ENCODE data around the gene AKAP9. TPM values are rescaled to one million over a fixed set of nuclear protein-coding genes. Genes with fewer than 3 reads are reported as not detected.
"Not testable (repeated sequence)": the region's sequence is repeated elsewhere in the genome, so short reads cannot be mapped to it uniquely, and the experiment has no call there.

Gene AKAP9
- total and polyA plus RNA-seq, 4 donors, result 76.0 to 124 (median 92.5) TPM

GRCh38 chr7:92061154-92061553 is 120.5 kb downstream of the AKAP9 start:
- no peak for DNase-seq (ENCODE audit: low read depth in 4 of 6, low spot score in 6 of 6)
- H3K27me3 ChIP-seq (ENCODE audit: control insufficient read depth, insufficient read depth, low read length), result no peaks in the 10 kb centered on the region
- H3K27ac ChIP-seq (ENCODE audit: low read depth, low read length), result no peak overlapping the region
- no peaks in the 10 kb centered on the region for H3K9me3 ChIP-seq (ENCODE audit: control insufficient read depth, insufficient read depth, low read length)
- WGBS (ENCODE audit: insufficient coverage), result 96% methylated on average over 4 of the region's 5 CpGs
- H3K36me3 ChIP-seq (ENCODE audit: control insufficient read depth, insufficient read depth, low read length), result no peaks in the 10 kb centered on the region
- no peaks in the 10 kb centered on the region for H3K4me1 ChIP-seq (ENCODE audit: control insufficient read depth, insufficient read depth, low read length)
- no peak overlapping the region for H3K4me3 ChIP-seq (ENCODE audit: low read depth, low read length)

- no peak overlapping the region for H3K4me3 ChIP-seq (ENCODE audit: low read depth, low read length)
- no peak overlapping the region for H3K27ac ChIP-seq (ENCODE audit: low read depth, low read length)
- no peak for DNase-seq (ENCODE audit: low read depth in 4 of 6, low spot score in 6 of 6)
- no peaks in the 10 kb centered on the region for H3K27me3 ChIP-seq (ENCODE audit: control insufficient read depth, insufficient read depth, low read length)
- H3K9me3 ChIP-seq (ENCODE audit: control insufficient read depth, insufficient read depth, low read length), result no peaks in the 10 kb centered on the region
- WGBS (ENCODE audit: insufficient coverage), result no CpG with 5 or more reads among the region's 2 CpGs
- no peaks in the 10 kb centered on the region for H3K4me1 ChIP-seq (ENCODE audit: control insufficient read depth, insufficient read depth, low read length)
- no peaks in the 10 kb centered on the region for H3K36me3 ChIP-seq (ENCODE audit: control insufficient read depth, insufficient read depth, low read length)
These were observed 123.9 kb downstream of the AKAP9 start for GRCh38 chr7:92064438-92065029.

DNA sequence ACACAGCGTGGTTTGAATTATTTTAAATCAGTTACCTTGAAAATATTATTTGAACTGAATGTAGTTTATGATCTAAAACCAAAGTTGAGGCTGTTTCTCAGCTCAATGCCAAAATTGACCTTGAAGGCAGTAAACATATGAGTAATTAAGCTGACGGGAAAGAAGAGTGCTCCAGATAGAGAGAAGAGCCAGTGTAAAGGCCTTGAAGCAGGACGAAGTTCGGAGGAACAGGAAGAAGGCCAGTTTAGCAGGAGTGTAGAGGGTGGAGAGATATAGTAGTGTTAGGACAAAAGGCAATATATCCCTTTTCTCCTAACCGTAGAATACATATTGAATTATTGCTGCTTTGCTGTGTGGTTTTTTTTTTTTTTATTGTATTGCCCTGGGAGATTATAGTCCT is 130.4 kb downstream of the AKAP9 start:
- H3K9me3 ChIP-seq (ENCODE audit: control insufficient read depth, insufficient read depth, low read length), result no peaks in the 10 kb centered on the region
- no peak for DNase-seq (ENCODE audit: low read depth in 4 of 6, low spot score in 6 of 6)
- no peaks in the 10 kb centered on the region for H3K36me3 ChIP-seq (ENCODE audit: control insufficient read depth, insufficient read depth, low read length)
- whole genome bisulfite sequencing (ENCODE audit: insufficient coverage), result 93% methylated on average over 3 of the region's 5 CpGs
- no peak overlapping the region for H3K4me3 ChIP-seq (ENCODE audit: low read depth, low read length)
- H3K27me3 ChIP-seq (ENCODE audit: control insufficient read depth, insufficient read depth, low read length), result no peaks in the 10 kb centered on the region
- H3K27ac ChIP-seq (ENCODE audit: low read depth, low read length), result no peak overlapping the region
- no peaks in the 10 kb centered on the region for H3K4me1 ChIP-seq (ENCODE audit: control insufficient read depth, insufficient read depth, low read length)

- H3K27ac ChIP-seq (ENCODE audit: low read depth, low read length), result no peak overlapping the region
- H3K36me3 ChIP-seq (ENCODE audit: control insufficient read depth, insufficient read depth, low read length), result no peaks in the 10 kb centered on the region
- no peak overlapping the region for H3K4me3 ChIP-seq (ENCODE audit: low read depth, low read length)
- no CpG with 5 or more reads among the region's 1 CpG for WGBS (ENCODE audit: insufficient coverage)
- no peak for DNase-seq (ENCODE audit: low read depth in 4 of 6, low spot score in 6 of 6)
- no peaks in the 10 kb centered on the region for H3K9me3 ChIP-seq (ENCODE audit: control insufficient read depth, insufficient read depth, low read length)
- H3K27me3 ChIP-seq (ENCODE audit: control insufficient read depth, insufficient read depth, low read length), result no peaks in the 10 kb centered on the region
- H3K4me1 ChIP-seq (ENCODE audit: control insufficient read depth, insufficient read depth, low read length), result no peaks in the 10 kb centered on the region
These were observed 131.5 kb downstream of the AKAP9 start for GRCh38 chr7:92072121-92072520.

- WGBS (ENCODE audit: insufficient coverage), result no CpG with 5 or more reads among the region's 3 CpGs
- no peak for DNase-seq (ENCODE audit: low read depth in 4 of 6, low spot score in 6 of 6)
- Histone ChIP-seq H3K4me3 (ENCODE audit: low read depth, low read length) (no peak overlapping the region), H3K9me3 (ENCODE audit: control insufficient read depth, insufficient read depth, low read length) (no peaks in the 10 kb centered on the region), H3K27ac (ENCODE audit: low read depth, low read length) (no peak overlapping the region), H3K36me3 (ENCODE audit: control insufficient read depth, insufficient read depth, low read length) (no peaks in the 10 kb centered on the region), H3K4me1 (ENCODE audit: control insufficient read depth, insufficient read depth, low read length) (no peaks in the 10 kb centered on the region), H3K27me3 (ENCODE audit: control insufficient read depth, insufficient read depth, low read length) (no peaks in the 10 kb centered on the region)
These were observed 132.0 kb downstream of the AKAP9 start for GRCh38 chr7:92072708-92073107.

DNA sequence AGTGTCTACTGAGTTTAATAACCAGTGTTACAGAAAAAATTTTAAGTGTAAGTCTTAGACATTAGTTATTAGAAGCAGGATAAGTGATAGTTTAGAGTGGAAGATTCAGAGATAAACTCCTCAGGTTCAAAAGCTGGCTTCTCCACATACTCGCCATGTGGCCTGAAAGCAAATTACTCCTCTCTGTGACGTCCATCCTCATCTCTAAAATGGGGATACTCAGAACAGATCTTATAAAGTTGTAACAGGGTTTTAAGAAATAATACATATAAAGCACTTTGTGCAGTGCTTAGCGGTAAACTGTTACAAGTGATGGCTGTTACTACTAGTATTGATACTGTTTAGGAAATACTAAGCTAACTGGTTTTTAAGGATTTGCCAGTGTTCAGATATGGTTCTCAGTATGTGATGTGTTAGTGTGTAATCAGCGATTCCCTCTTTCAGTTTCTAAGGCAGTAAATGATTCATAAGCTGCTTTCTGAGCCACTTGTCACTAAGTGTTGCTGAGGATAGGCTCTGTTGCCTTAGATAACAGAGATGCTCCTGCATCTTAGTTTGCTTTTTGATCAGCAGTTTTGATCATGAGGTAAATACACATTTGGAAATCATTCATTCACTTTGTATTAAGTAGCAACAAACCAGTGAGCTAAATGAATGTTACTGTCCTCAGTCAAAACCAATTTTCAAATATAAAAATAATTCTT is 134.9 kb downstream of the AKAP9 start:
- no peaks in the 10 kb centered on the region for H3K4me1 ChIP-seq (ENCODE audit: control insufficient read depth, insufficient read depth, low read length)
- no peak for DNase-seq (ENCODE audit: low read depth in 4 of 6, low spot score in 6 of 6)
- H3K36me3 ChIP-seq (ENCODE audit: control insufficient read depth, insufficient read depth, low read length), result peaks cover 7% of the 10 kb centered on the region
- no peaks in the 10 kb centered on the region for H3K9me3 ChIP-seq (ENCODE audit: control insufficient read depth, insufficient read depth, low read length)
- no peak overlapping the region for H3K27ac ChIP-seq (ENCODE audit: low read depth, low read length)
- H3K27me3 ChIP-seq (ENCODE audit: control insufficient read depth, insufficient read depth, low read length), result no peaks in the 10 kb centered on the region
- no CpG with 5 or more reads among the region's 4 CpGs for WGBS (ENCODE audit: insufficient coverage)
- no peak overlapping the region for H3K4me3 ChIP-seq (ENCODE audit: low read depth, low read length)

DNA sequence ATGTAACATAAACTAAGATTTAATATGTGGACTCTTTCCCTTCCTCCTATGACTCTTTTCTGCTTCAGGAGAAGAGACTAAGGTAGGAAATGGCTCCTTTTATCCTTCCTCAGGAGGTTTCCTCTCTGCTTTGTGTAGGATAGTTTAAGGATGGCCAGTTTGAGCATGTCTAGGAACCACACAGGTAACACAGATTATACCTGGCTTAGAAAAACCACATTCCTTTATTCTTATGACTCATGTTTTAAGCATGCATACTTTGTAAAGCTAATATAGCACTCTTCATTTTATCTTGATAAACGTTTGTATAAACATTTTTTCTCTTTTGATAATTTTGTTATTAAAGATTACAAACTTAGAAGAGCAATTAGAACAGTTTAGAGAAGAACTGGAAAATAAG is 135.8 kb downstream of the AKAP9 start:
- H3K27ac ChIP-seq (ENCODE audit: low read depth, low read length), result no peak overlapping the region
- H3K36me3 ChIP-seq (ENCODE audit: control insufficient read depth, insufficient read depth, low read length), result peaks cover 7% of the 10 kb centered on the region
- WGBS (ENCODE audit: insufficient coverage), result no CpG with 5 or more reads among the region's 1 CpG

GRCh38 chr7:92083922-92084321 is 143.3 kb downstream of the AKAP9 start:
- H3K36me3 ChIP-seq (ENCODE audit: control insufficient read depth, insufficient read depth, low read length); H3K4me3 ChIP-seq (ENCODE audit: low read depth, low read length); DNase-seq (ENCODE audit: low read depth in 4 of 6, low spot score in 6 of 6); H3K27me3 ChIP-seq (ENCODE audit: control insufficient read depth, insufficient read depth, low read length); H3K9me3 ChIP-seq (ENCODE audit: control insufficient read depth, insufficient read depth, low read length); H3K4me1 ChIP-seq (ENCODE audit: control insufficient read depth, insufficient read depth, low read length); H3K27ac ChIP-seq (ENCODE audit: low read depth, low read length): not testable (repeated sequence)
- WGBS (ENCODE audit: insufficient coverage), result 100% methylated on average over 1 of the region's 6 CpGs

More for the DNA sequence above, 135.8 kb downstream of the AKAP9 start:
- Histone ChIP-seq H3K4me1 (ENCODE audit: control insufficient read depth, insufficient read depth, low read length) (no peaks in the 10 kb centered on the region), H3K27me3 (ENCODE audit: control insufficient read depth, insufficient read depth, low read length) (no peaks in the 10 kb centered on the region), H3K4me3 (ENCODE audit: low read depth, low read length) (no peak overlapping the region), H3K9me3 (ENCODE audit: control insufficient read depth, insufficient read depth, low read length) (no peaks in the 10 kb centered on the region)
- no peak for DNase-seq (ENCODE audit: low read depth in 4 of 6, low spot score in 6 of 6)

GRCh38 chr7:92088266-92088665 is 147.6 kb downstream of the AKAP9 start:
- Histone ChIP-seq H3K36me3 (ENCODE audit: control insufficient read depth, insufficient read depth, low read length) (peaks cover 12% of the 10 kb centered on the region), H3K9me3 (ENCODE audit: control insufficient read depth, insufficient read depth, low read length) (no peaks in the 10 kb centered on the region), H3K27ac (ENCODE audit: low read depth, low read length) (no peak overlapping the region), H3K27me3 (ENCODE audit: control insufficient read depth, insufficient read depth, low read length) (no peaks in the 10 kb centered on the region), H3K4me1 (ENCODE audit: control insufficient read depth, insufficient read depth, low read length) (no peaks in the 10 kb centered on the region), H3K4me3 (ENCODE audit: low read depth, low read length) (no peak overlapping the region)
- no peak for DNase-seq (ENCODE audit: low read depth in 4 of 6, low spot score in 6 of 6)
- no CpG with 5 or more reads among the region's 1 CpG for WGBS (ENCODE audit: insufficient coverage)

GRCh38 chr7:92092210-92092609 is 151.5 kb downstream of the AKAP9 start:
- Histone ChIP-seq H3K4me1 (ENCODE audit: control insufficient read depth, insufficient read depth, low read length) (no peaks in the 10 kb centered on the region), H3K27me3 (ENCODE audit: control insufficient read depth, insufficient read depth, low read length) (no peaks in the 10 kb centered on the region), H3K9me3 (ENCODE audit: control insufficient read depth, insufficient read depth, low read length) (no peaks in the 10 kb centered on the region), H3K27ac (ENCODE audit: low read depth, low read length) (no peak overlapping the region), H3K4me3 (ENCODE audit: low read depth, low read length) (no peak overlapping the region), H3K36me3 (ENCODE audit: control insufficient read depth, insufficient read depth, low read length) (peaks cover 19% of the 10 kb centered on the region)
- no peak for DNase-seq (ENCODE audit: low read depth in 4 of 6, low spot score in 6 of 6)
- 86% methylated on average over 1 of the region's 1 CpG for WGBS (ENCODE audit: insufficient coverage)

Data from spinal cord (tissue), 10 donors.